ACC112 (cell line): ENCODE measurements around the gene MXD1.
"Not testable (repeated sequence)": the region's sequence is repeated elsewhere in the genome, so short reads cannot be mapped to it uniquely, and the experiment has no call there.

ENCODE experiments used
- H2AFZ ChIP-seq: fragments of 200-600 bp; sonication (generic); one replicate; pipeline ENCODE4 v1.6.0; 2017; ENCODE audit warnings: antibody characterized with exemption, low read length; ENCODE audit not compliant: unreplicated experiment
- H3K27ac ChIP-seq: fragments of 200-600 bp; sonication (generic); 2 replicates; pipeline ENCODE4 v1.5.1; 2014; ENCODE audit warnings: low read depth, mild to moderate bottlenecking, antibody characterized with exemption, low read length, moderate library complexity
- H3K27me3 ChIP-seq: fragments of 200-600 bp; sonication (generic); 2 replicates; pipeline ENCODE4 v1.6.1; 2014; ENCODE audit warnings: mild to moderate bottlenecking, antibody characterized with exemption, low read length, moderate library complexity, mixed read lengths; ENCODE audit not compliant: insufficient read depth
- H3K36me3 ChIP-seq: fragments of 200-600 bp; sonication (generic); 2 replicates; pipeline ENCODE4 v1.6.1; 2016; ENCODE audit warnings: mild to moderate bottlenecking, antibody characterized with exemption, low read length, moderate library complexity, mixed read lengths; ENCODE audit not compliant: insufficient read depth
- H3K4me1 ChIP-seq: fragments of 200-600 bp; sonication (generic); one replicate; pipeline ENCODE4 v1.6.1; 2016; ENCODE audit warnings: low read length, mixed read lengths; ENCODE audit not compliant: insufficient read depth, unreplicated experiment, control insufficient read depth
- H3K4me3 ChIP-seq: fragments of 200-600 bp; sonication (generic); 2 replicates; pipeline ENCODE4 v1.5.1; 2014; ENCODE audit warnings: mild to moderate bottlenecking, low read depth, low read length
- H3K79me2 ChIP-seq: fragments of 200-600 bp; sonication (generic); one replicate; pipeline ENCODE4 v1.6.0; 2016; ENCODE audit warnings: low read length; ENCODE audit not compliant: control insufficient read depth, unreplicated experiment, insufficient read depth

MXD1 gene

GRCh38 chr2:69945441-69945840, 30.5 kb downstream of the MXD1 start:
- H3K79me2 ChIP-seq = no peaks in the 10 kb centered on the region

DNA sequence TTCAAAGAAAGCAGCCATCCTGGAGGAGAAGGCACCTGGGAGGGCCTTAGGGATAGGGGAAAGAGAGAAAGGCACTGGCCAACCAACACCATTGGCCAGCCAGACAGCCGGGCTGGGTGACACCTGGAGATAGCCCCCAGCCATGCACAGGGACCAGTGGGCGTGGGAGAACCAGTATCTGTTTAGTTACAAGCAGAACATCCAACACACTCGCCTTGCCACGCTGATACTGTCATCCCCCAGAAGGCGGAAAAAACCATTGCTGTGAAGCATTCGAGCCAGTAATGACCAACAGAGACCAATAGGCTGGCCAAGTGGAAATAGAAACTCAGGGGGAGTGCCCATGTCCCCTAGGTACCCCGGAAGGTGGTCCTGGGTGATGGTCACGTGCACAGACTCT, 31.0 kb downstream of the MXD1 start:
- Histone ChIP-seq H3K4me3 (peak overlapping the region; percentile 32; the same call in 1 of the 2 replicates), H3K79me2 (no peaks in the 10 kb centered on the region), H3K27me3 (no peaks in the 10 kb centered on the region), H3K4me1 (peaks cover 17% of the 10 kb centered on the region), H2AFZ (no peak overlapping the region), H3K36me3 (no peaks in the 10 kb centered on the region), H3K27ac (peak overlapping the region; percentile 61; the same call in 1 of the 2 replicates)

More at GRCh38 chr2:69945441-69945840, 30.5 kb downstream of the MXD1 start:
- no peaks in the 10 kb centered on the region for H3K36me3 ChIP-seq
- H3K27me3 ChIP-seq = no peaks in the 10 kb centered on the region
- H3K4me3 ChIP-seq = no peak overlapping the region
- peak overlapping the region; percentile 61; the same call in 1 of the 2 replicates for H3K27ac ChIP-seq
- H3K4me1 ChIP-seq = peaks cover 17% of the 10 kb centered on the region
- no peak overlapping the region for H2AFZ ChIP-seq

GRCh38 chr2:69946351-69947324, 31.7 kb downstream of the MXD1 start:
- peak overlapping the region; percentile 61; the same call in 1 of the 2 replicates for H3K27ac ChIP-seq
- H3K4me3 ChIP-seq = peak overlapping the region; percentile 32; the same call in 1 of the 2 replicates
- H3K36me3 ChIP-seq = no peaks in the 10 kb centered on the region
- H3K27me3 ChIP-seq = no peaks in the 10 kb centered on the region
- H2AFZ ChIP-seq = no peak overlapping the region
- H3K79me2 ChIP-seq = no peaks in the 10 kb centered on the region
- H3K4me1 ChIP-seq = peaks cover 17% of the 10 kb centered on the region

GRCh38 chr2:69947325-69947931, 32.5 kb downstream of the MXD1 start:
- H2AFZ ChIP-seq = no peak overlapping the region

GRCh38 chr2:69948032-69948962, 33.4 kb downstream of the MXD1 start:
- Histone ChIP-seq H3K36me3 (no peaks in the 10 kb centered on the region), H3K4me3 (no peak overlapping the region), H3K27ac (no peak overlapping the region), H3K4me1 (peaks cover 17% of the 10 kb centered on the region), H2AFZ (no peak overlapping the region), H3K27me3 (no peaks in the 10 kb centered on the region), H3K79me2 (no peaks in the 10 kb centered on the region)

More at GRCh38 chr2:69947325-69947931, 32.5 kb downstream of the MXD1 start:
- Histone ChIP-seq H3K79me2 (no peaks in the 10 kb centered on the region), H3K27ac (no peak overlapping the region), H3K4me1 (peaks cover 17% of the 10 kb centered on the region), H3K4me3 (no peak overlapping the region), H3K27me3 (no peaks in the 10 kb centered on the region), H3K36me3 (no peaks in the 10 kb centered on the region)

DNA sequence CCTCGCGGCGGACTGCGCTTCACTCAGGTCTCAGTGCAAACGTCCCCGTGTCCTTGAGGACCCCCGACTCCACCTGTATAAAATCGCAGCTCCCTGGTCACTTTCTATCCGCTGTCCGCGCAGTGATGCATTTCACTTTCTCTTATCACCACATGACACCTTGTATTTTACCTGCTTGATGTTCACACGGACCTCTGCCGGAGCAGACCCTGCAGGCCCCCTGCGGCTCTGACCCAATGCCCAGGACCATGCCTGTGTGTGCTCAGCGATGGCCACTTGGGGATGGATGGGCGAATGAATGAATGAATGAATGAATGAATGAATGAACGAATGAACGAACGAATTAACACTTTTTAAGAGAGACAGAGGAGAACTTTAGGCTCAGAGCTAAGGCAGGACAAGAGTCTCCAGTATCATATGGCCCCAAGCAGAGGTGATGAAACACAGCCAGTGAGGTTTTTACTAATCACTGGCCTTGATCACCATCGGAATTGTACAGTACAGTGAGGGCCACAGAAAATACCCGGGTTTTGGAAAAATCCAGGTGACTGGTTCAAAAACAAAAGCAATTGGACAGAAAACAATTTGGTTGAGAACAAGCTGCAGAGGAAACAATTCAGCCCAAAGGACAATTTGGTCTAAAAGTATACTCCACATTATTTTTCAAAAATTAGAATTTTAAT, 34.2 kb downstream of the MXD1 start:
- Histone ChIP-seq H3K36me3 (no peaks in the 10 kb centered on the region), H3K27ac (no peak overlapping the region), H2AFZ (no peak overlapping the region), H3K79me2 (no peaks in the 10 kb centered on the region), H3K4me3 (no peak overlapping the region), H3K4me1 (peaks cover 17% of the 10 kb centered on the region), H3K27me3 (no peaks in the 10 kb centered on the region)

DNA sequence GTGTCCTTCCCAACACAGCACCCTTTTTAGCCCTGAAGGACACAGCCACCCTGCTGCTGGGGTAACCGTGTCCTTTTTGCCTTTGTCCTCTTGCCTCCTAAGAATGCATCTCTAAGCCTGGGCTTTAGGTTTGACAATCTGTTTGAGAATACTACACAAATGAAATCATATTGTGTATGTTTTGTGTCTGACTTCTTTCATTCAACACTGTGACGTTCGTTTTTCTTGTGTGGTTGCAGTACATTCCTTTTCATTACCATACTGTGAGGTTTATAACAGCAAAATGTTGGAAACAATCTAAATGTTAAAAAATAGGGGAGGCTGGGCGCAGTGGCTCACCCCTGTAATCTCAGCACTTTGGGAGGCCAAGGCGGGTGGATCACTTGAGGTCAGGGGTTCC, 35.3 kb downstream of the MXD1 start:
- H2AFZ ChIP-seq = no peak overlapping the region
- peaks cover 17% of the 10 kb centered on the region for H3K4me1 ChIP-seq
- H3K36me3 ChIP-seq = no peaks in the 10 kb centered on the region
- H3K27me3 ChIP-seq = peaks cover 1% of the 10 kb centered on the region; the same call in 1 of the 2 replicates
- H3K27ac ChIP-seq = no peak overlapping the region
- no peaks in the 10 kb centered on the region for H3K79me2 ChIP-seq
- no peak overlapping the region for H3K4me3 ChIP-seq

DNA sequence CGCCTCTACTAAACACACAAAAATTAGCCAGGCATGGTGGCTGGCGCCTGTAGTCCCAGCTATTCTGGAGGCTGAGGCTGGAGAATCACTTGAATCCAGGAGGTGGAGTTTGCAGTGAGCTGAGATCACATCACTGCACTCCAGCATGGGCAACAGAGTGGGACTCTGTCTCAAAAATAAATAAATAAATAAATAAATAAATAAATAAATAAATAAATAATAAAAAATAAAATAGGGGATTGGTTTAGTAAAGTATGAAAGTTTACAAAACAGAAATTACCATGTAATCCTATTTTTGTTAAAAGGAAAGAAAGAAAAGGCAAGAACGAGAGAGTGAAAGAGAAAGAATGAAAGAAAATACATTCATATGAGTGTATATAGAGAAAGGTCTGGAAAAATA, 35.8 kb downstream of the MXD1 start:
- H3K27me3 ChIP-seq, H3K79me2 ChIP-seq, H3K4me3 ChIP-seq, H2AFZ ChIP-seq, H3K36me3 ChIP-seq, H3K27ac ChIP-seq: not testable (repeated sequence)
- H3K4me1 ChIP-seq = peaks cover 13% of the 10 kb centered on the region

GRCh38 chr2:69952336-69953115, 37.6 kb downstream of the MXD1 start:
- no peaks in the 10 kb centered on the region for H3K79me2 ChIP-seq
- no peaks in the 10 kb centered on the region for H3K4me1 ChIP-seq
- no peak overlapping the region for H3K27ac ChIP-seq

More at GRCh38 chr2:69952336-69953115, 37.6 kb downstream of the MXD1 start:
- Histone ChIP-seq H2AFZ (no peak overlapping the region), H3K36me3 (no peaks in the 10 kb centered on the region), H3K4me3 (no peak overlapping the region), H3K27me3 (peaks cover 24% of the 10 kb centered on the region)
